RWPE2 (cell line): ENCODE measurements around the gene CACNA1S.

Experiments
- ATAC-seq: fragments of 200-7000 bp; cut with Tn5 transposase; 3 replicates; pipeline ENCODE4 v1.9.1; 2021; ENCODE audit warnings: low read depth
- DNase-seq: peaks from one replicate; pipeline ENCODE4 v3.0.0-alpha.2; 2020; ENCODE audit warnings: low spot score
- H3K27ac ChIP-seq: fragments of 450-650 bp; 2 replicates; pipeline ENCODE4 v1.5.1; 2017; ENCODE audit warnings: mild to moderate bottlenecking; ENCODE audit not compliant: poor library complexity, severe bottlenecking
- H3K27me3 ChIP-seq: fragments of 250-450 bp; sonication (Bioruptor Pico); 2 replicates; pipeline ENCODE4 v1.5.1; 2021; ENCODE audit warnings: mild to moderate bottlenecking, moderate library complexity; ENCODE audit not compliant: insufficient read depth, poor library complexity, severe bottlenecking
- H3K36me3 ChIP-seq: fragments of 250-450 bp; sonication (Bioruptor Pico); 2 replicates; pipeline ENCODE4 v1.5.1; 2020; ENCODE audit warnings: low read depth, mild to moderate bottlenecking, moderate library complexity
- H3K4me1 ChIP-seq: fragments of 250-450 bp; sonication (Bioruptor Pico); 2 replicates; pipeline ENCODE4 v1.5.1; 2021; ENCODE audit warnings: mild to moderate bottlenecking, moderate library complexity; ENCODE audit not compliant: insufficient read depth, poor library complexity, severe bottlenecking
- H3K4me3 ChIP-seq: fragments of 250-450 bp; sonication (Bioruptor Pico); 2 replicates; pipeline ENCODE4 v1.5.1; 2021; ENCODE audit warnings: mild to moderate bottlenecking, moderate library complexity; ENCODE audit not compliant: severe bottlenecking
- H3K9me3 ChIP-seq: fragments of 250-450 bp; sonication (Bioruptor Pico); 2 replicates; pipeline ENCODE4 v1.5.1; 2021; ENCODE audit warnings: mild to moderate bottlenecking, moderate library complexity; ENCODE audit not compliant: severe bottlenecking
- CTCF ChIP-seq: fragments of 450-650 bp; IDR thresholded peaks from one replicate; pipeline ENCODE4 v1.5.1; 2017; ENCODE audit warnings: mild to moderate bottlenecking, moderate library complexity; ENCODE audit not compliant: poor library complexity, severe bottlenecking

The CACNA1S gene

GRCh38 chr1:201016943-201017827 is 95.0 kb downstream of the CACNA1S start:
- H3K36me3 ChIP-seq = no peaks in the 10 kb centered on the region
- H3K9me3 ChIP-seq = no peaks in the 10 kb centered on the region
- peaks cover 16% of the 10 kb centered on the region for H3K4me1 ChIP-seq
- DNase-seq (no peak), ATAC-seq (no peak)
- TF ChIP-seq CTCF = no peak
- H3K27me3 ChIP-seq = no peaks in the 10 kb centered on the region
- no peak overlapping the region for H3K27ac ChIP-seq
- H3K4me3 ChIP-seq = no peak overlapping the region

- no peaks in the 10 kb centered on the region for H3K9me3 ChIP-seq
- no peak for TF ChIP-seq CTCF
- ATAC-seq (no peak), DNase-seq (no peak)
- H3K27ac ChIP-seq = no peak overlapping the region
- H3K4me3 ChIP-seq = no peak overlapping the region
- no peaks in the 10 kb centered on the region for H3K36me3 ChIP-seq
- H3K4me1 ChIP-seq = peaks cover 16% of the 10 kb centered on the region
- H3K27me3 ChIP-seq = no peaks in the 10 kb centered on the region
Observed at GRCh38 chr1:201016211-201016651, 96.0 kb downstream of the CACNA1S start.

GRCh38 chr1:201015551-201016091 is 96.6 kb downstream of the CACNA1S start:
- Histone ChIP-seq H3K27me3 (no peaks in the 10 kb centered on the region), H3K4me1 (peaks cover 16% of the 10 kb centered on the region), H3K9me3 (no peaks in the 10 kb centered on the region), H3K27ac (no peak overlapping the region), H3K36me3 (no peaks in the 10 kb centered on the region), H3K4me3 (no peak overlapping the region)
- TF ChIP-seq CTCF = no peak
- 0 out of 3 replicates have a peak, but pooled peaks have one; percentile 9 for ATAC-seq
- DNase-seq = no peak

GRCh38 chr1:201014816-201015200 is 97.4 kb downstream of the CACNA1S start:
- no peaks in the 10 kb centered on the region for H3K27me3 ChIP-seq
- DNase-seq (no peak), ATAC-seq (no peak)
- no peaks in the 10 kb centered on the region for H3K9me3 ChIP-seq
- no peak overlapping the region for H3K27ac ChIP-seq
- H3K36me3 ChIP-seq = no peaks in the 10 kb centered on the region
- no peak for TF ChIP-seq CTCF
- no peak overlapping the region for H3K4me3 ChIP-seq
- H3K4me1 ChIP-seq = peaks cover 12% of the 10 kb centered on the region
